ENCODE results near the gene SLC22A5. TPM values are rescaled to one million over a fixed set of nuclear protein-coding genes. Genes with fewer than 3 reads are reported as not detected.
A peak's percentile ranks its signal among the peaks of the same experiment; 100 is the strongest.

SLC22A5 gene
- total and polyA plus RNA-seq, 2 donors (not counting 1 experiment from before 2014, with no cell fraction given): 5.7 to 12.9 TPM

DNA sequence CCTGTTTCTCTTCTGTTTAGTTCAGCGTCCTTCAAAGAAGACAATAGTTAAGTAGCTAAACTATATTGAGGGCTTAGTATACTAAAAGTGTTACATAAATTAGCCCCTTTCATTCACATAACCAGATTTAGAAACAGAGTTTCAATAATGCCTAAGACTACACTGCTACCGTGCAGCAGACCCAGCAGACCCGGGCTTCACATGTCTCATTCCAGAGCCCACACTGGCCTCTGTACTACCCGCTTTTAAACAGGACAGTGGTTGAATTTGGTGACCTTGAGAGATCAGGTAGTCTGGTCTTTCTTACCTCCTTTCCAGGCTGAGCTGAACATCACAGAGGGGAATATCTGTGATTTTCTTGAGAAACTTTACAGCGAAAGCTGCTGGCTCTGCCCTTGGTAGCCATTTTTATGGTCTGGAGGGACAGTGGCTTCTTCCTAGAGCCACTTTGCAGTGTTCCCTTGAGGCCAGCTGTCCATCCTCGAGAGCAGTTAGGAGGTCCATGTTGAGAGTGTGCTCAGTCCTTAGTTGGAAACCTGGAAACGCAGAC lies 56.5 kb downstream of the SLC22A5 start:
- TF ChIP-seq, protein P1, sequence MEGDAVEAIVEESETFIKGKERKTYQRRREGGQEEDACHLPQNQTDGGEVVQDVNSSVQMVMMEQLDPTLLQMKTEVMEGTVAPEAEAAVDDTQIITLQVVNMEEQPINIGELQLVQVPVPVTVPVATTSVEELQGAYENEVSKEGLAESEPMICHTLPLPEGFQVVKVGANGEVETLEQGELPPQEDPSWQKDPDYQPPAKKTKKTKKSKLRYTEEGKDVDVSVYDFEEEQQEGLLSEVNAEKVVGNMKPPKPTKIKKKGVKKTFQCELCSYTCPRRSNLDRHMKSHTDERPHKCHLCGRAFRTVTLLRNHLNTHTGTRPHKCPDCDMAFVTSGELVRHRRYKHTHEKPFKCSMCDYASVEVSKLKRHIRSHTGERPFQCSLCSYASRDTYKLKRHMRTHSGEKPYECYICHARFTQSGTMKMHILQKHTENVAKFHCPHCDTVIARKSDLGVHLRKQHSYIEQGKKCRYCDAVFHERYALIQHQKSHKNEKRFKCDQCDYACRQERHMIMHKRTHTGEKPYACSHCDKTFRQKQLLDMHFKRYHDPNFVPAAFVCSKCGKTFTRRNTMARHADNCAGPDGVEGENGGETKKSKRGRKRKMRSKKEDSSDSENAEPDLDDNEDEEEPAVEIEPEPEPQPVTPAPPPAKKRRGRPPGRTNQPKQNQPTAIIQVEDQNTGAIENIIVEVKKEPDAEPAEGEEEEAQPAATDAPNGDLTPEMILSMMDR (IDR thresholded peaks at IDR 0.05): no peak
- TF ChIP-seq EZH2 (IDR thresholded peaks at IDR 0.05; ENCODE audit: borderline replicate concordance, insufficient read depth, low read depth, low read length, poor library complexity, severe bottlenecking): no peak
- 38% methylated on average over 5 of the region's 7 CpGs for WGBS (ENCODE audit: insufficient coverage)
- CTCF ChIA-PET: interaction anchor here (0.6 to 11.2 kb wide), 20 partner anchors 9 to 72 kb away, joined by 3 to 127 read pairs (median 15); partner anchors contain the start of gene IRF1
- Histone ChIP-seq H3K27me3 (replicated peaks in 1 of 4; ENCODE audit: control extremely low read depth in 1 of 4, control insufficient read depth in 3 of 4, insufficient read depth in 4 of 4, low read length in 3 of 4) (no peaks in the 10 kb centered on the region), H3K4me2 (replicated peaks; ENCODE audit: low read depth, low read length, poor library complexity, severe bottlenecking) (peak overlapping the region; percentile 68), H3K4me3 (ENCODE audit: control extremely low read depth in 1 of 5, extremely low read depth in 1 of 5, insufficient read depth in 1 of 5, low read depth in 2 of 5, low read length in 4 of 5) (peak overlapping the region in 2 of 5 experiments; percentile 37 to 56), H2AFZ (ENCODE audit: insufficient read depth, low read depth, low read length, poor library complexity, severe bottlenecking) (no peak overlapping the region), H3K9me3 (ENCODE audit: control extremely low read depth in 1 of 3, control insufficient read depth in 2 of 3, insufficient read depth in 1 of 3, low read length in 2 of 3) (no peaks in the 10 kb centered on the region), H3K4me1 (ENCODE audit: control insufficient read depth in 2 of 2, insufficient read depth in 2 of 2, low read length in 2 of 2) (peaks cover 99 to 100% of the 10 kb centered on the region in 2 donors), H3K79me2 (ENCODE audit: control insufficient read depth, insufficient read depth, low read length) (peaks cover 93% of the 10 kb centered on the region), H4K20me1 (ENCODE audit: control insufficient read depth, insufficient read depth, low read length, poor library complexity, severe bottlenecking) (peaks cover 31% of the 10 kb centered on the region), H3K36me3 (replicated peaks in 1 of 2; ENCODE audit: control extremely low read depth in 1 of 2, control insufficient read depth in 1 of 2, extremely low read depth in 1 of 2, insufficient read depth in 2 of 2, low read length in 1 of 2) (peaks cover 0 to 21% of the 10 kb centered on the region in 2 experiments), H3K27ac (ENCODE audit: low read length in 2 of 2) (peak overlapping the region; percentile 90 to 94), H3K9ac (ENCODE audit: low read length) (peak overlapping the region; percentile 15)
- peak overlapping the region; percentile 80 for H3K4me3 Mint-ChIP-seq
- DNase-seq: no peak
- intact Hi-C loops (cut with micrococcal nuclease): loop anchor here (1.0 to 2.0 kb wide), 3 partner anchors 15 to 64 kb away; partner anchors contain the start of gene IRF1
- POLR2A ChIA-PET: interaction anchor here (0.8 to 4.8 kb wide), 16 partner anchors 11 to 75 kb away, joined by 3 to 77 read pairs (median 8); partner anchors contain the start of gene IRF1
- no peaks in the 10 kb centered on the region for H3K27me3 Mint-ChIP-seq
- no peaks in the 10 kb centered on the region for H3K9me3 Mint-ChIP-seq (ENCODE audit: insufficient read depth)
- peak overlapping the region; percentile 93 for H3K27ac Mint-ChIP-seq
- no peak for ATAC-seq (ENCODE audit: low read depth)
- H3K4me1 Mint-ChIP-seq: peaks cover 97% of the 10 kb centered on the region
